ENCODE measurements around the gene OR10H2.

Gene OR10H2

DNA sequence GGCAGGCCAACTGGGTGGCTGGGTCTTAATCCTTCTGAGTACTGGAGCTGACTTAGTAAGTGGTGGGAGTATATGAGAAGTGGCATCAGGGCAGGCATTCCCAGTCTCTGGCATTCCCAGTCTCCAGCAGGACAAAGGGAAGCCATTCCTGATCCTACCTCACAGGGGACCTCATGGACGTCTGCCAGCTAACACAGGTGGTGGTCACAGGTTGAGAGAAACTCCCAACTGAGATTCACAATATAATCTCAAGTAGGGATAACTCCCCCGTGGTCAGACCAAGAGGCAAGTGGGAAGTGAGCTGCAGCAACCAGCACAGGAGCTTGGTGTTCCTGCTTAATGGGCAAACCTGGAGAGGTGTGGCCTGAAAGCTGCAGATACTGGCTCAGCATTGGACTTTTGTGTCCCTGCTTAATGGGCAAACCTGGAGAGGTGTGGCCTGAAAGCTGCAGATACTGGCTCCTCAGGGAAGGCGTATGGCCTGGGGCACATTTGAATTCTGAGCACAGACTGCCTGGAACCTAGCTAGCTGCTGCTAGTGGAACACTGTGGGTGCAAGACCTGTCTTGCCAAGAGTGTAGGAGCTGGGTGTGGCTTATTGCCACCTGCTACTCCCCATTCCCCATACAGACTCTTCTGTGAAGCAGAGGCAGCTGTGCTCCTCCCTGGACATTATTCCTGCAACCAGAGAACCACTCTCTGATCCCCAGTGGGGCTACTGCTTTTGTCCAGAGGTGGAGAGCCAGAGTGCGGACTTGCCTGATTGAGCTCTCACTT, 25.9 kb upstream of the OR10H2 start:
- TF ChIP-seq, protein P1, sequence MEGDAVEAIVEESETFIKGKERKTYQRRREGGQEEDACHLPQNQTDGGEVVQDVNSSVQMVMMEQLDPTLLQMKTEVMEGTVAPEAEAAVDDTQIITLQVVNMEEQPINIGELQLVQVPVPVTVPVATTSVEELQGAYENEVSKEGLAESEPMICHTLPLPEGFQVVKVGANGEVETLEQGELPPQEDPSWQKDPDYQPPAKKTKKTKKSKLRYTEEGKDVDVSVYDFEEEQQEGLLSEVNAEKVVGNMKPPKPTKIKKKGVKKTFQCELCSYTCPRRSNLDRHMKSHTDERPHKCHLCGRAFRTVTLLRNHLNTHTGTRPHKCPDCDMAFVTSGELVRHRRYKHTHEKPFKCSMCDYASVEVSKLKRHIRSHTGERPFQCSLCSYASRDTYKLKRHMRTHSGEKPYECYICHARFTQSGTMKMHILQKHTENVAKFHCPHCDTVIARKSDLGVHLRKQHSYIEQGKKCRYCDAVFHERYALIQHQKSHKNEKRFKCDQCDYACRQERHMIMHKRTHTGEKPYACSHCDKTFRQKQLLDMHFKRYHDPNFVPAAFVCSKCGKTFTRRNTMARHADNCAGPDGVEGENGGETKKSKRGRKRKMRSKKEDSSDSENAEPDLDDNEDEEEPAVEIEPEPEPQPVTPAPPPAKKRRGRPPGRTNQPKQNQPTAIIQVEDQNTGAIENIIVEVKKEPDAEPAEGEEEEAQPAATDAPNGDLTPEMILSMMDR (IDR thresholded peaks at IDR 0.05; ENCODE audit: low read depth, low read length), result no peak

DNA sequence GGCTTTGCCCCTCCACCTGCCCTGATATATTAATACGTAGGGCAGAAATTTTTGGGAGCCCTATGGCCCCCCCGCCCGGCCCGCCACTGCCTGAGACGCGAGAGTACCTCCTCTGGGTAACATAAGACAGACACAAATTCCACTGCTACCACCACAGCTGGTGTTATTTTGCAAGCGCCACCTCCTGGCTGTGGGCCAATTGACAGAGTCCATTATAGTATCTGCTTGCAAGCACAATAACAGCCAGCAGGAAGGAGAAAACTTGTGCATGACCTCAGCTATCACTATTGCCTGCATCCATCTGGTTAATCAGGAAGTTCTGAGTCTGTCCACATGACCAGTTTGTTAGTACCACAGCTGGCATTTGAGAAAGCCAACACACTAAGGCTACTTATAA, 25.3 kb upstream of the OR10H2 start:
- H3K4me3 ChIP-seq (ENCODE audit: low read depth, low read length), result no peak overlapping the region
- TF ChIP-seq, protein P1 (IDR thresholded peaks at IDR 0.05; ENCODE audit: low read depth, low read length), result no peak

More for the DNA sequence above, 25.9 kb upstream of the OR10H2 start:
- no peak overlapping the region for H3K4me3 ChIP-seq (ENCODE audit: low read depth, low read length)

DNA sequence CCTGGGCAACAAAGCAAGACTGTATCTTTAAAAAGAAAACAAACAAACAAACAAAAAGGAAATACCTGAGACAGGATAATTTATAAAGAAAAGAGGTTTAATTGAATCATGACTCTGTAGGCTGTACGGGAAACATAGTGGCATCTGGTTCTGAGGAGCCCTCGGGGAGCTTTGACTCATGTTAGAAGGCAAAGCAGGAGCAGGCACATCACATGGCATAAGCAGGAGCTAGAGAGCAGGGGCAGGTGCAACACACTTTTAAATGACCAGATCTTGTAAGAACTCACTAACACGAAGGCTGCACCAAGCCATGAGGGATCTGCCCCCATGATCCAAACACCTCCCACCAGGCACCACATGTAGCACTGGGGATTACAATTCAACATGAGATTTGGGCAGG, 13.2 kb upstream of the OR10H2 start:
- no peak overlapping the region for H3K4me3 ChIP-seq (ENCODE audit: low read depth, low read length)
- TF ChIP-seq, protein P1 (IDR thresholded peaks at IDR 0.05; ENCODE audit: low read depth, low read length), result no peak

DNA sequence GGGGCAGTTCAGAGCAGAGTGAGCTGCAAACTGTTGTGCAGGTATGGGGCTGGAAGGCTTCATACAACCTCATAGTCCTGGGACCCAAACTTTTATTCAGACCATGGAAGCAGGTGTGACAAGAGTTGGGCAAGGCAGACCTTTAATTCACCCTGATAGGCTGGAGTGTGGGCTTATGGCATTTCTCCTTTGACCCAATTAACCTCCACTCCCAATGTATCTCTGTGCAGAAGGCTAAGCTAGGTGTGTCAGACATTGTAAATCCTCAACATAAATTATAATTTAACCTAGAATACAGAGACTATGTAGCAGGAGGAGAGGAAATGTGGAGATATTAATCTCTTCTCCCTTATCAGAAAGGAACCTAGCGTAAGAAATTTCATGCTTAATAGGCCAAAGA, 12.2 kb upstream of the OR10H2 start:
- TF ChIP-seq, protein P1 (IDR thresholded peaks at IDR 0.05; ENCODE audit: low read depth, low read length), result no peak
- no peak overlapping the region for H3K4me3 ChIP-seq (ENCODE audit: low read depth, low read length)

DNA sequence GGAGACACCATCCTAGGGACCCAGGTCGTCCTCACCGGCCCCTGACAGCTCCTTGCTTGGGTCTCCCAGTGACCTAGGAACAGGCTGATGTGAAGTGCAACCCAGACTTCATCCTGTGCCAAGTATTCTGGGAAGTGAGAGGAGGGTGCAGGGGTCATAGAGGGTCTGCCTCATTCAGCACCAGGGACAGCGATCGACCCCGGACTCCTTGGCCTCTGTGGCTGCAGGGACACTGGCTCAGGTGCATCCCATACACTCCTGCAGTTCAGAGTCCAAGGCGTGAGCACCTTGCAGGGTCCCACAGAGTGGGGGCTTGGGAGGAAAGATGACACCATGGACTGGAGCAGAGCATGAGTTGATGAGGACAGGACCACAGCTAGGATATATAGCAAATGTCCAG, 10.0 kb upstream of the OR10H2 start:
- TF ChIP-seq, protein P1 (IDR thresholded peaks at IDR 0.05; ENCODE audit: low read depth, low read length), result no peak
- no peak overlapping the region for H3K4me3 ChIP-seq (ENCODE audit: low read depth, low read length)

DNA sequence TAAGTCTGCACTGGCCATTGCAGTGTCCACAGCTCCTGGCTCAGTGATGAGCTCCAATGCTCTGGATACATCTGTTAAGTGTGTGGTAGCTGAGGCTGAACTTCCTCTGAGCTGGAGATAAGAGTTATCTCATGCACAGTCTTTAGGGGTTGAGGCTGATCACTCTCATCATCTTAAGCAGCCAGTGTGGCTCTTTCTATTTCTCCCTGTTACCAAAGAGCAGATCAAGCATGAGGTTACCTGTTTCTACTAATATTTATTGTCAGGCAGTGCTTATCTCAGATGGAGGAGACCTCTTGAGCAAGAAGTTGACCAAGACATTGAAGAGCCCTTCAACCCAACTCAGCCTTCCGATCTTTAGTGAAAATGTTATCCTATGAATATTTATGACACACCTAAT, 6.6 kb upstream of the OR10H2 start:
- TF ChIP-seq, protein P1 (IDR thresholded peaks at IDR 0.05; ENCODE audit: low read depth, low read length), result no peak
- H3K4me3 ChIP-seq (ENCODE audit: low read depth, low read length), result no peak overlapping the region

DNA sequence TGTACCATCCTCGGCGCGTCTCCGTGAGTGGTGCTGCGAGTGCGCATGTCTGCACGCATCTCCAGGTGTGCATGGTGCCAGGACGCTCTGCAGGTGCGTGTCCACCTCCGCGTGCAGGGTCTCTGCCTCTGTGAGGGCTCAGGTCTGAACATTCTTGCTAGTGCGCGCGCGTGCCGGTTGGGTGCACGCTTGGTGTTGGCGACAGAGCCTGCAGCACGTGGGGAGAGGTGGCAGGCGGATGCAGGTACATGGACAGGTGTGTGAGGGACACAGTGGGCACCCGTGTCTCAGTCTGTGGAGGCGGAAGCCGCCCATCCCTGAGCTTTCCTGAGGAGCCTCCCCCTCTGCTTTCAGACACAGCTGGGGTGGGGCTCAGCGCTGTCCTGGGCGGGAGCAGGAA, 4.9 kb upstream of the OR10H2 start:
- TF ChIP-seq, protein P1 (IDR thresholded peaks at IDR 0.05; ENCODE audit: low read depth, low read length), result no peak
- H3K4me3 ChIP-seq (ENCODE audit: low read depth, low read length), result no peak overlapping the region

Measured in WI38 (cell line).